GM18870 (cell line): ENCODE measurements around the gene COMT.
"Not testable (repeated sequence)": the region's sequence is repeated elsewhere in the genome, so short reads cannot be mapped to it uniquely, and the experiment has no call there.

Source experiments
- ATAC-seq: cut with Tn5 transposase; IDR thresholded peaks from one replicate; pipeline ENCODE4 v1.9.1; 2021; ENCODE audit warnings: moderate library complexity; ENCODE audit not compliant: unreplicated experiment

COMT gene

GRCh38 chr22:19928207-19928606, 13.4 kb upstream of the COMT start:
- ATAC-seq, result no peak

GRCh38 chr22:19929586-19930550, 11.7 kb upstream of the COMT start:
- ATAC-seq, result no peak

- ATAC-seq, result no peak
Observed at GRCh38 chr22:19930551-19931486, 10.8 kb upstream of the COMT start.

GRCh38 chr22:19931514-19931913, 10.1 kb upstream of the COMT start:
- no peak for ATAC-seq

- no peak for ATAC-seq
Observed at GRCh38 chr22:19932367-19933206, 9.0 kb upstream of the COMT start.

- ATAC-seq, result no peak
Observed at GRCh38 chr22:19933341-19934241, 8.0 kb upstream of the COMT start.

- not testable (repeated sequence) for ATAC-seq
Observed at GRCh38 chr22:19935123-19935718, 6.4 kb upstream of the COMT start.

GRCh38 chr22:19936513-19936912, 5.1 kb upstream of the COMT start:
- ATAC-seq, result no peak

- no peak for ATAC-seq
Observed at GRCh38 chr22:19937616-19938473, 3.7 kb upstream of the COMT start.

- no peak for ATAC-seq
Observed at GRCh38 chr22:19940536-19941364, 822 bp upstream of the COMT start.

- no peak for ATAC-seq
Observed at GRCh38 chr22:19942157-19943081, 847 bp downstream of the COMT start.

- no peak for ATAC-seq
Observed at GRCh38 chr22:19943082-19944026, 1.8 kb downstream of the COMT start.

- no peak for ATAC-seq
Observed at GRCh38 chr22:19948057-19948760, 6.6 kb downstream of the COMT start.

- ATAC-seq, result no peak
Observed at GRCh38 chr22:19951346-19951745, 9.8 kb downstream of the COMT start.
